ENCODE data around the gene SECISBP2L.
"Not testable (repeated sequence)": the region's sequence is repeated elsewhere in the genome, so short reads cannot be mapped to it uniquely, and the experiment has no call there.

Gene SECISBP2L, protein sequence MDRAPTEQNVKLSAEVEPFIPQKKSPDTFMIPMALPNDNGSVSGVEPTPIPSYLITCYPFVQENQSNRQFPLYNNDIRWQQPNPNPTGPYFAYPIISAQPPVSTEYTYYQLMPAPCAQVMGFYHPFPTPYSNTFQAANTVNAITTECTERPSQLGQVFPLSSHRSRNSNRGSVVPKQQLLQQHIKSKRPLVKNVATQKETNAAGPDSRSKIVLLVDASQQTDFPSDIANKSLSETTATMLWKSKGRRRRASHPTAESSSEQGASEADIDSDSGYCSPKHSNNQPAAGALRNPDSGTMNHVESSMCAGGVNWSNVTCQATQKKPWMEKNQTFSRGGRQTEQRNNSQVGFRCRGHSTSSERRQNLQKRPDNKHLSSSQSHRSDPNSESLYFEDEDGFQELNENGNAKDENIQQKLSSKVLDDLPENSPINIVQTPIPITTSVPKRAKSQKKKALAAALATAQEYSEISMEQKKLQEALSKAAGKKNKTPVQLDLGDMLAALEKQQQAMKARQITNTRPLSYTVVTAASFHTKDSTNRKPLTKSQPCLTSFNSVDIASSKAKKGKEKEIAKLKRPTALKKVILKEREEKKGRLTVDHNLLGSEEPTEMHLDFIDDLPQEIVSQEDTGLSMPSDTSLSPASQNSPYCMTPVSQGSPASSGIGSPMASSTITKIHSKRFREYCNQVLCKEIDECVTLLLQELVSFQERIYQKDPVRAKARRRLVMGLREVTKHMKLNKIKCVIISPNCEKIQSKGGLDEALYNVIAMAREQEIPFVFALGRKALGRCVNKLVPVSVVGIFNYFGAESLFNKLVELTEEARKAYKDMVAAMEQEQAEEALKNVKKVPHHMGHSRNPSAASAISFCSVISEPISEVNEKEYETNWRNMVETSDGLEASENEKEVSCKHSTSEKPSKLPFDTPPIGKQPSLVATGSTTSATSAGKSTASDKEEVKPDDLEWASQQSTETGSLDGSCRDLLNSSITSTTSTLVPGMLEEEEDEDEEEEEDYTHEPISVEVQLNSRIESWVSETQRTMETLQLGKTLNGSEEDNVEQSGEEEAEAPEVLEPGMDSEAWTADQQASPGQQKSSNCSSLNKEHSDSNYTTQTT

DNA sequence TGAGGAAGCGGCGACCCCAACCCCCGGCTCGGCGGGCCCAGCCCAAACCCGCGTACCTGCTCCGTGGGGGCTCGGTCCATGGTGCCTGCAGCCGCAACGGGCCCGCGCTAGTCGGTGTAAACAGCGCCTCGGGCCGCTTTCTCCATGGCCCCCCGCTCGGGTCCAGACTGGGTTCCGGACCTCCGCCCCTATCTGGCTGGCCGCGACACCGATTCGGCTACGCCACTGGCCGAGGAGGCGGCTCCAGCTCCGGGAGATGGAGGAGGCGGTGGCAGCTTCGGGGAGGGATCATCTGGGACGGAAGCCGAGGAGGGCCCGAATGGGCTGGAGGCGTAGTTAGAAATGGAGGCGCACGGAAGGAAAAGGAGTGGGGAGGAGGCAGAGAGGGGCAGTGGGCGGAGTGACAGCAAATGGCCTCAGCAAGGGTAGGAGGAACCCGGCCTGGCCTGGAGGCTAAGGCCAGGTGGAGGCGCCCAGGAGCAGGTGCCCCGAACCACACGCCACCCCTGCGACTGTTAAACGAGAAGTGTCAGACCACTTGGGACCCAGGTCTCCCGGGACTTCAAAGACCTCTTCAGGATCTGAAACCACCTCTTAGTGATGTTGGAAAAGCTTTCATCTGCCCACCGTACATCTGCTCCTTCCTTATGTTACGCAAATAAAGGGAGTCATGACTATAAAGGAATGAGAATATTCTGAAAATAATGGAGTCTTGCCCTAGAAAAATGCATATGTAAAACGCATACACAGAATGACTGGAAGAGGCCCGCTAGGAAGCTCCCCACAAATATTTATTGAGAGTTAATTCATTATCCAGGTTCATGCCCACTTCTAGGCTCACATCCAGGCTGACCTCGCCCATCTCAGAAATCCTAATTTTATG lies at the start of gene SECISBP2L:
Gene SECISBP2L, minus strand, starts transcription at position 227 of the 883 bp plus-strand sequence. Its CDS starts 147 bp downstream, at position 80.
- DNase-seq (ENCODE audit: low read depth in 1 of 2, low spot score in 1 of 2): peak; percentile 76 to 82

DNA sequence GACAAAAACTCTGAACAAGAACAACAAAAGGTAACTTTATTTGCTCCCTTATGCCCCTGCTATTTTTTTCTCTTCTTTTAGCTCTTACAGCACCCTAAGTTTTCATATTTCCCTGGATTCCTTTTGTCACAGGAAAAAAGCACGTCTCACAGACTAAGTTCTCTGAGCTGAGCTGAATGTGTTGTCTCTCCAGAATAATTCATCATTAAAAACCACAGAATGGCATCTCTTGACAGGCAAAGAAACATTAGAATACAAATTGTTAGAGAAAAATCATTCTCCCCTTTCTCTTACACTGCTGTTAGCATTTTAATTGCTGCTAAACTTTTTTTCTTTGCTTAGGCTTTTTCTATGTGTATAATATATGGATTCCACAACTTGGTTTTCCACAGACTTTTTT lies 48.7 kb upstream of the SECISBP2L start:
- DNase-seq (ENCODE audit: low read depth in 1 of 2, low spot score in 1 of 2): no peak

DNA sequence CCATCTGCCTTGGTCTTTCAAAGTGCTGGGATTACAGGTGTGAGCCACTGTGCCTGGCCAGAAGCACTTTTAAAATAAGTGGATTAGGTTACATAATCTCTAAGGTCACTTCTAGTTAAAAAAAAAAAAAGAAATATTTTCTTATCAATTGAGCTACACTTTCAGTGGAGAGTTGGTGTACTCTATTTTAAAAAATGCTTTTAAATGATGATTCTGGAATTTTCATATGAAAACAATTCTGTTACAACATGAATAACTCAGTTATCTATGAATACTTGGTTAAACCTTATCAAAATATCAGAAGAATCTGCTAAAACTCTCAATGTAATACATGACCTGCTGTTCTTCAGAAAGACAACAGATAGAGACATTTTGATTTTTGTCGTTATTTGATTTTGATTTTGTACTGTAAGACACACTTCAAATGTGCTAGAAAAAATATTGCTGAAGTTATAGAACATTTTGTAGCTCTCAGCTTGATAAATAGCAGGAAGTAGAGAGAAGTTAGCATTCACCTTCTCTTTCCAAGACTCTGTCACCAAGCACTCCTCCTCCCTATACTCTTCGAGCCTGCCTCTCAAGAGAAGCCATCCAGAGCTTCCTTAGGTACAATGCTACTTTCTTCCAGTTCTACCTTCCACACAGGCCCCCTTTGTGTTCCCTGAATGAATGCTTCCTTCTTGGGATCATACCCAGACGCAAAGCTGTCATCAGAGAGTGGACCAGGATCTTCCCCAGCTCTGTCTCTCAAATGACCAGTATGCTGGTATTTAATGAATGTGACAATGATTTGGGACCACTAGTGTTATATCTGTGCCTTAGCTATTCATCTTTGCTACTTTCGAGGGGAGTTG lies 47.2 kb upstream of the SECISBP2L start:
- DNase-seq (ENCODE audit: low read depth in 1 of 2, low spot score in 1 of 2): no peak

DNA sequence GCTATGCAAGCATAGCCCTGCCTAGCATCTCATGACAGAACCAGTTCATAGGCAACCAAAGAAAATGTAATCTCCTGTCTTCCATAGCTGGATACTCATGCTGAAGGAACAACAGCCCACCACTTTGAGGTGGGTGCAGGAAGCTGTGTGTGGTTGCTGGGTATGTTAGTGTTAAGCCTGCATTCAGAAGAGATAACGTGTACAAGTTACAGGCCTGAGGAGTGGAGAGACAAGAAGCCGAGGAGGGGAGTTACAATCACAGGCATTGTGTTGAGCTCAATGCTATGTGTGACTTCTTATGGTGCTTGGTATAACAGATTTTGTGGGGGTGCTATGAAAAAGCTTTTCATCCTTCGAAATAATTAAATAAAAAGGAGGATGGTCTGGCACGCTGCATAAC lies 42.8 kb upstream of the SECISBP2L start:
- DNase-seq (ENCODE audit: low read depth in 1 of 2, low spot score in 1 of 2): no peak

DNA sequence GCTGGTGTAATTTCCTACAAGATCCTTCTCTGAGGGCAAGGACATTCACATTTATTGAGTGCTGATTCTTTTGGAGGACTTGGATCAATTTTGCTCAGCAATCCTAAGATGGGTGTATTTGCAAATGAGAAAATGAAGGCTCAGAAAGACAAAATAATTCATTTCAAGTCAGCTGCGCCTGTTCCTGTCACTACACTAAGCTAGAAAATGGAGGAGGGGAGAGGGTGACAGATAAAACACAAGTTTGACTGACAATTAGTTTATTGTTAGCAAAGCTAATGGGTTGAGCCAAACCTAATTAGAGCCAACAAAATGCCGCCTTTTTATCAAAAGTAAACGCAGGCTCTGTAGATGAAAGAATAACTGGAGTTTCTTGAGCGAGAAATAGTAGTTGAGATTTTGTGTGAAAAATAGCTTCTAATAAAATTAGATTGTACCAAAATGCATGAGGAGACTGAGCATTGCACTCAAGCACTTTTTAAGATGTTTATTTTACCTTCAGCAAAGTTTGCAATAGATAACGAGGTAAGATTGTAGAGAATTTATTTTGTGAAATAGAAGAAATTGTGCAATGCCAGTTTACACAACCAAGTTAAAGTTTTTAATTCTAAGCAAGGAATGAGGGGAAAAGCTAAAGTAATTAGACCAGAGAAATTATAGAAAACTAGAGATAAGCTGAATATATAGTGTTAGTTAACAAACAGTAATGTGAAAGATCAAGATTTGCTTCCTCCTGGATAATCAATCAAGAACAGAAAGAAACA lies 39.6 kb upstream of the SECISBP2L start:
- DNase-seq (ENCODE audit: low read depth in 1 of 2, low spot score in 1 of 2): no peak

DNA sequence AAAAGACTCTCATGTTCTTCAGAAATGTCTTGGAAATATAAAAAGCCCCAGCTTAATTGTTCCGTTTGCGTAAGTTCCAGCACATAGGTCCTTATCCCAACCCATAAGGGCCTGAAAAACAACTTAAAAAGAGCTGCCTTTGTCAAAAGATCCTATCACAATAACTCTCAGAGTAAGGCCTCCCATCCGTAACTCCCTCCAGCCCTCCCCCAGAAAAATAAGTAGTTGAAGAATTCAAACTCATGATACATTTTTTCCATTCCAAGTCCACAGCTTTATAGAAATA lies 38.0 kb upstream of the SECISBP2L start:
- no peak for DNase-seq (ENCODE audit: low read depth in 1 of 2, low spot score in 1 of 2)

DNA sequence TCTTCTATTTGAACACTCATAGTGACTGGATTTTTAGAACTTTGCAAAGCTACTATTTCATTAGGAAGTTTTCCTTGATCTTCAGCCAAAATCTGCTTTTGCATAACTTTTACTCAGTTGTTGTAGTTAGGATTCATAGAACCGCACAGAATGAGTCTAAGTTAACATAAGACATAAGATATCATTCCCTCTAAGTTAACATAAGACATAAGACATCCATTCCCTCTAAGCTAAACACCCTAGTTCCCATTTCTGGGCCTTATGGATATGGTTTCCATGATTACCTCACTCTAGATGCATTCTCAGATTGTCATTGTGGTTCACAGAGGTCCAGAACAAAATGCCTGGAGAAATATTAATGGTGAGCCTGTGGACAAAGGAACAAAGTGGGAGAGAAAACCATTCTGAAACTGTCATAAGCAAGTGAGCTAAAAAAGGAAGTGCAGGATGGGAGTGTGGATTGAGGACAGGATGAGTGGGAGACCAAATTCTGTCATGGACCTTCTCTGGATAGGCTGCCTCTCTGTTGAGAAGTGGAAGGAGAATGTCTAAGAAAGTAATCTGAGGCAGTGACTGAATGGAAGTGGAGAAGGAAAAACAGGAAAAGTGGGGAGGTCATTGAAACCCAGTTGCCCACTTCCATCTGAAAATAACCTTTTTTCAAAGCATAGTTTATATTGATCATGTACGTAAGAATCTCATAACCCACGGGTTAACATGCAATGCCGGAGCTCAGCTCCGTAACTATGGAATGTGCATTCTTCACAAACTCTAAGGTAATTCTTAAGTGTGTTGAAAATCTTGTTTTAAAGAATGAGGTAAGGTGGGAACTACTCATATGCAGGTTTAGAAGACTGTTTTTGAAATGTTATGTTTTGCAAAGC lies 37.4 kb upstream of the SECISBP2L start:
- no peak for DNase-seq (ENCODE audit: low read depth in 1 of 2, low spot score in 1 of 2)

DNA sequence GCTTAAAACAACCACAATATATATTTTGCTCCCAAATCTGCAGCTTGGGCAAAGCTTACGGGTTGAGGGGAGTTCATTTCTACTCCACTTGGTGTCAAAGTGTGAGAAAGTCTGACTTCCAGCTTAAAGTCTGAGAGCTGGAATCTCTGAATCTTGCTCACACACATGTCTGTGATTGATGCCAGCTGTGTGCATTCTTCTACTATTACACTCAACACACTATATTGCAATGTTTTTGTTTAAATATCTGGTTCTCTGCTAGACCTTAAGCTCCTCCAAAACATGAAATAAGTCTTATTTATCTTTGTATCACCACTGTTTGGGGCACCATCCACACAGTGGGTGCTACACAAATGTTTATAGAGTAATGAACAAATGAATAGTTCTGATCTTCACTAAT lies 36.7 kb upstream of the SECISBP2L start:
- no peak for DNase-seq (ENCODE audit: low read depth in 1 of 2, low spot score in 1 of 2)

DNA sequence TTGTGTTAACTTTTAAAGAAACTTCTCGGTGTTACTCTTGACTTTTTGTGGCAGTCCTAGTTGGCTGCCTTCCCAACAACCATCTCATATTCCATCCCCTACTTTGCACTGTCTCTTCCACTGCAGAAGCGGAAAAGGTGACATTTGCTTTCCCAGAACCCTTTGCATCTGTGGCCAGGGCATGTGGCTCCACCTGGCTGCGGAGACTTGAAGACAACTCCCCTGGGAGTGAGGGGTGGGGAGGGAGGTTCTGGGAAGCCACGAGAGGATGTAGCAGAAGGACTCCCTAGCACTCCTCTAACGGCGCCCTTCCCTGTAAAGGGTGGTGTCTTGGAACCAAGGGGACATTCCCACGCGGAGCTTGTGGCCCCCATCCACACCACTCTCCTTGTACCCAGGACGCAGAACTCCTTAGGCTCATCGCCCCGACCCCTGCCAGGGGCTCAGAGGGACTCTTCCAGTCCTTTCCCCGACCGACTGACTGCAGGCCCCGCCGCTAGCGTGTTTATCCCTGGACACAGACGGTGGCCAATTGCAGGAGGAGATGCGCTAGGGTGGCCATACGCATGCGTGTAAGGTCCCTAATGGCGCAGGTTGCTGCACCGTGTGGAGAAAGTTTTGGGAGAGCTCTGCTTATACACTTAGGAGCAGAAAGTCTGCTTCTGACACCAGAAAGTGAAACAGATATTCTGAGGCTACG lies 33.2 kb upstream of the SECISBP2L start:
- DNase-seq (ENCODE audit: low read depth in 1 of 2, low spot score in 1 of 2): no peak

DNA sequence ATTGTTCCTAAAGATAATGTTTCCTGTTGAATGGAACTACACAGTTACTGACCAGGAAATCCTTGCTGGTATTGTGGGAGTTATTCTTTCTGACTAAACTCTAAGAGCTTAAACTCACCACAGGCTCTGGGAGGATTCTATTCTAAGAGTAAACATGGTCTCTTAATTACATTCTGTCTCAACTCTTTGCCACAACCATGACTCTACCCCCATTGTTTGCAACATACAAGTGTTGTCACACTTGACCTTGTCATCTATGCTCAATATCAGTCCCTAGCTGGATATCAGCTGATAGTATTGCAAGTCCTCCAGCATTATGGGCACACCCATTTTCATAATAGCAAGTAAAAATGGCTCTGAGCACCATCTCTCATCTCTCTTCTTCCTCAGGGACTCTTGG lies 29.6 kb upstream of the SECISBP2L start:
- DNase-seq (ENCODE audit: low read depth in 1 of 2, low spot score in 1 of 2): no peak

DNA sequence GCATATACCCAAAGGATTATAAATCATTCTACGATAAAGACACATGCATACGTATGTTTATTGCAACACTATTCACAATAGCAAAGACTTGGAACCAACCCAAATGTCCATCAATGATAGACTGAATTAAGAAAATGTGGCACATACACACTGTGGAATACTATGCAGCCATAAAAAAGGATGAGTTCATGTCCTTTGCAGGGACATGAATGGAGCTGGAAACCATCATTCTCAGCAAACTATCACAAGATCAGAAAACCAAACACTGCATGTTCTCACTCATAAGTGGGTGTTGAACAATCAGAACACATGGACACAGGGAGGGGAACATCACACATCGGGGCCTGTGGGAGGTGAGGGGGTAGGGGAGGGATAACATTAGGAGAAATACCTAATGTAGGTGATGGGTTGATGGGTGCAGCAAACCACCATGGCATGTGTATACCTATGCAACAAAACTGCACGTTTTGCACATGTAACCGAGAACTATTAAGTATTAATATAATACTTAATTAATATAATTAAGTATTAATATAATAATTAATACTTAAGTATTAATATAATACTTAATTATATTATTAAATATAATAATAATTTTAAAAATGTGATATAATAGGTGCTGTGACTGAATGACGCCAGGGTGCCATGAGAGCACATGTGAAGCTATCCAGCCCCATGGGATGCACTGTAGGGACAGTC lies 28.5 kb upstream of the SECISBP2L start:
- DNase-seq (ENCODE audit: low read depth in 1 of 2, low spot score in 1 of 2): not testable (repeated sequence)

DNA sequence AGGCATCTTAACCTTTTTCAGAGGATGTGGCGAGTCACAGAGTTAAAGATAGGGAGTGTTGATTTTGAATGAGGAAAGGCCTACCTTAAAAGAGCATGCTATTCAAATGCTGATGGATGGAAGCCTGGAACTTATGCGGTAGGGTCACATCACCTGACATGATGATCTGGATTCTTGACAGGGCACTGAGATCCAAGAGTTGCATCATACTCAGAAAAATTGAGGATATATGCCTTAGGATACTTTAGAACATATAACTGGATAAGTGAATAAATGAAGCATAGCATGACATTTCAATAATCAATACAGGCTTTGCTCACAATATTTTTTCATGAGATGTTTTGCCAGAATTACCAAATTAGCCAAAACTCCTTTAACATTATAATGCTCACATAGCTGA lies 20.1 kb upstream of the SECISBP2L start:
- no peak for DNase-seq (ENCODE audit: low read depth in 1 of 2, low spot score in 1 of 2)

DNA sequence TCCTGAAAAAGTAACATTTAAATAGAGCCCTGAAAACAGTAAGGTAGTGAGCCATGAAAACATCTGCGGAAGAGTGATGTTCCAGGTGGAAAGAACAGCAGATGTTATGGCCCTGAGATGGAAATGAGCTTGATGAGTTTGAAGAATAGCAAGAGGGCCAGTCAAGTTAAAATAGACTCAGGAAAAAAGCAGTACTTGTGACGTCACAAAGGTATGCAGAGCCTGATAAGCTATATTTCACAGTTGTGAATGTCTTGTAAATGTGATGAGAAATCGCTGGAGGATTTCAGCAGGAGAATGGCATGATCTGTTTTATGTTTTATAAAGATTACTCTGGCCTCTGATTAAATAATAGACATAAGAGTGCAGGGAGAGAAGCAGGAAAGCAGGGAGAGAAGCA lies 18.6 kb upstream of the SECISBP2L start:
- no peak for DNase-seq (ENCODE audit: low read depth in 1 of 2, low spot score in 1 of 2)

DNA sequence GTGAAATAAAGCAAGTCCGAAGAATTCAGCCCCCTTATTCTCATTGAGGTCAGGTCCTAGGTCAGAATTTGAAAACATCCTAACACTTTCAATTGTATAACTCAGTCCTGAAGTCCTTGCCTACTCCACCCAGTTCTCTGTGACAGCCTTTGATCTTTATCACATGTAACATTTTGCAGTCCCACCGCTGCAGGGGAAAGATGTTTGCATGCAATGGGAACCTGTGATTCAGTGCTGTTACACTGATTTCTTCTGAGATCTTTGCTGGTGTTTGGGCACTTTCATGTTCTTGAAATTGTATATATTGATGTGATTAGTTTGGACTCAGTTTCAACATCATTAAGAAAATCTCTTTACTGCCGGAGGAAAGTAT lies 18.0 kb upstream of the SECISBP2L start:
- DNase-seq (ENCODE audit: low read depth in 1 of 2, low spot score in 1 of 2): no peak

DNA sequence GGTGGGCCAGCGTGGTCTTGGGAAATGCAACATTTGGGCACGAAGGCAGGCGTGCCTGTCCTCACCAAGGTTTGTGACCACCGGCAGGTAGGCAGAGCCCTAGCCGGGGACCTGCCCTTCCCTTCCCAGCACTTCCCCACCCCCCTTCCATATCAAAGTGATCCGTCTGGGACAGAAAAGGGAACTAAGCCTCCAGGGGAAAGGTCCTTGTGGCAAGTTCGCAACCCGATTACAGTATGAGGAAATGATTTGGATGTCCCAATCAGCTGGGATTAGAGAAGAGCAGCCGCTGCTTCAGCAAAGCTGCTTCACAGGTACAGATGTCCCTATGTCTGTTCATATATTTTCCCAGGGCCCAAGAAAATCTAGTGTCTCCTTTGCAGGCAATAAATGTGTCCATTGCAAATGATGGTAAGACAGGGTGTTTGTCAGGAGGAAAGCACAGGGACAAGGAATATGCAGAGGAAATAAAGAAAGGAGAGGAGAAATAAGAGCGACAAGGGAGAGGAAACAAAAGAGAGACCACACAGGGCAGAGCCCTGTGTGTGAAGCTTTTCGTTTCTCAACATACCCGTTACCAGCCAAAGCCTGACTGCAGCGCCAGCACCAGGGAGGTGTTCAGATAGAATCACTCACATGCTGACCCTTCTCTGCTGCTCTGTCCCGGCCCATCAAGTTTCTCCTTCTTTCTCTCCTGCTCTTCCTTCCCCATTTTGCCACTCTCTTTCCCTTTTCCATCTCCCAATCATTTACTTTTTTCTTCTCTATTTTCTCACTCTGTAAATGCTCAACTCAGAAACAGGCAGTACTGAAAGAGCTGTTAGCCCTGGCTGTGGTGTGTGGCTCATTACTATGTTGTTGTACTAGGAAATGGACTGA lies 17.4 kb upstream of the SECISBP2L start:
- no peak for DNase-seq (ENCODE audit: low read depth in 1 of 2, low spot score in 1 of 2)

DNA sequence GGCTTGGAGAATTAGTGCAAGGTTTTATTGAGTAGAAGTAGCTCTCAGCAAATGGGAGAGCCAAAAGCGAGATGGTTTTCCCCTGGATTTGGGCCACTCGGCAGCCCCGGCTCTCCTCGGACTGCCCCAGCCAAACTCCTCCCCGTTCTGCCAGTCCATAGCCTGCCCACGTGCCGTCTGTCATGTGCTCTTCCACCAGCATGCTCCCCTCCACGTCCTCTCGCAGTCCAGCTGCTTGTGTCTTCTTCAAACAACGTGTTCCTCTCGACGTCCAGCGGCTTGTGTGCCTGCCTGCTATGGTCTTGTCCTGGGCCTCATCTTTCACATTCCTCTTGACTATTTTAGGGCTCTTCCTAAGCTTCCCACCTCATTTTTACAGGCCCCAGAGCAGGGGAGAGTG lies 16.7 kb upstream of the SECISBP2L start:
- no peak for DNase-seq (ENCODE audit: low read depth in 1 of 2, low spot score in 1 of 2)
